ENCODE results near the gene SLC24A2.

GRCh38 chr9:19830796-19831195, 42.0 kb upstream of the SLC24A2 start:
- TF ChIP-seq CTCF (IDR thresholded peaks at IDR 0.05 in 8 of 11, conservative IDR thresholded peaks at IDR 0.05 in 3 of 11): no peak
- TF ChIP-seq POLR2A (IDR thresholded peaks at IDR 0.05): no peak
